H9 (cell line): ENCODE measurements around the gene PHACTR1. TPM values are rescaled to one million over a fixed set of nuclear protein-coding genes. Genes with fewer than 3 reads are reported as not detected.
"Not testable (repeated sequence)": the region's sequence is repeated elsewhere in the genome, so short reads cannot be mapped to it uniquely, and the experiment has no call there.

Experiments used
- DNase-seq: peaks from one replicate; pipeline ENCODE4 v3.0.0-alpha.2; 2017
- H2AFZ ChIP-seq: one replicate; pipeline ENCODE4 v1.6.1; 2013; ENCODE audit warnings: mild to moderate bottlenecking, low read length, control low read depth, moderate library complexity
- H2AK5ac ChIP-seq: 2 replicates; pipeline ENCODE4 v1.6.1; 2013; ENCODE audit warnings: low read length, control low read depth, mixed read lengths; ENCODE audit not compliant: insufficient read length
- H2BK120ac ChIP-seq: one replicate; pipeline ENCODE4 v1.6.1; 2013; ENCODE audit warnings: low read depth, mild to moderate bottlenecking, low read length, control low read depth, inconsistent platforms; ENCODE audit not compliant: poor library complexity, severe bottlenecking
- H2BK12ac ChIP-seq: 2 replicates; pipeline ENCODE4 v1.6.1; 2013; ENCODE audit warnings: low read length, control low read depth, mixed read lengths, low read depth; ENCODE audit not compliant: insufficient read length
- H2BK15ac ChIP-seq: 2 replicates; pipeline ENCODE4 v1.6.1; 2013; ENCODE audit warnings: low read depth, low read length, control low read depth
- H2BK20ac ChIP-seq: one replicate; pipeline ENCODE4 v1.6.1; 2013; ENCODE audit warnings: low read depth, mild to moderate bottlenecking, low read length, control low read depth, inconsistent platforms; ENCODE audit not compliant: poor library complexity, severe bottlenecking
- H2BK5ac ChIP-seq: 2 replicates; pipeline ENCODE4 v1.6.1; 2013; ENCODE audit warnings: low read length, control low read depth, mixed read lengths; ENCODE audit not compliant: insufficient read length
- H3K14ac ChIP-seq: 2 replicates; pipeline ENCODE4 v1.6.1; 2013; ENCODE audit warnings: low read length, control low read depth; ENCODE audit not compliant: insufficient read depth
- H3K18ac ChIP-seq: 2 replicates; pipeline ENCODE4 v1.6.1; 2013; ENCODE audit warnings: low read depth, mild to moderate bottlenecking, mixed read lengths, low read length, control low read depth; ENCODE audit not compliant: insufficient read length
- H3K23ac ChIP-seq: 2 replicates; pipeline ENCODE4 v1.6.1; 2013; ENCODE audit warnings: low read length, control low read depth, mixed read lengths, low read depth; ENCODE audit not compliant: insufficient read length
- H3K23me2 ChIP-seq: 2 replicates; pipeline ENCODE4 v1.6.1; 2013; ENCODE audit warnings: low read depth, mild to moderate bottlenecking, mixed read lengths, low read length, control low read depth; ENCODE audit not compliant: insufficient read length, poor library complexity, severe bottlenecking
- H3K27ac ChIP-seq: 2 replicates; pipeline ENCODE4 v1.5.1; 2013; ENCODE audit warnings: low read length, control low read depth, mixed read lengths, low read depth; ENCODE audit not compliant: insufficient read length
- H3K27me3 ChIP-seq: 2 replicates; pipeline ENCODE4 v1.6.1; 2013; ENCODE audit warnings: low read length, control low read depth, inconsistent platforms; ENCODE audit not compliant: insufficient read depth
- H3K4ac ChIP-seq: 2 replicates; pipeline ENCODE4 v1.6.1; 2013; ENCODE audit warnings: low read depth, mild to moderate bottlenecking, control low read depth, inconsistent platforms, low read length, moderate library complexity
- H3K4me1 ChIP-seq: 2 replicates; pipeline ENCODE4 v1.6.1; 2013; ENCODE audit warnings: low read length, control low read depth, inconsistent platforms; ENCODE audit not compliant: insufficient read depth
- H3K4me2 ChIP-seq: 2 replicates; pipeline ENCODE4 v1.6.1; 2013; ENCODE audit warnings: low read length, control low read depth, mixed read lengths; ENCODE audit not compliant: insufficient read length, insufficient read depth
- H3K56ac ChIP-seq: 2 replicates; pipeline ENCODE4 v1.6.1; 2013; ENCODE audit warnings: low read depth, mild to moderate bottlenecking, mixed read lengths, low read length, control low read depth; ENCODE audit not compliant: insufficient read length
- H3K79me1 ChIP-seq: 2 replicates; pipeline ENCODE4 v1.6.1; 2013; ENCODE audit warnings: low read depth, mild to moderate bottlenecking, moderate library complexity, low read length, control low read depth, inconsistent platforms; ENCODE audit not compliant: insufficient read depth, poor library complexity, severe bottlenecking
- H3K79me2 ChIP-seq: 2 replicates; pipeline ENCODE4 v1.6.1; 2013; ENCODE audit warnings: low read length, control low read depth, inconsistent platforms; ENCODE audit not compliant: insufficient read depth
- H3K9ac ChIP-seq: 2 replicates; pipeline ENCODE4 v1.6.1; 2013; ENCODE audit warnings: low read length, control low read depth, mixed read lengths; ENCODE audit not compliant: insufficient read length; ENCODE audit errors: extremely low read depth
- H3K9me3 ChIP-seq: one replicate; pipeline ENCODE4 v1.6.1; 2013; ENCODE audit warnings: low read depth, low read length, inconsistent platforms; ENCODE audit not compliant: control insufficient read depth
- H3T11ph ChIP-seq: one replicate; pipeline ENCODE4 v1.6.1; 2013; ENCODE audit warnings: mild to moderate bottlenecking, low read length, control low read depth, inconsistent platforms
- H4K20me1 ChIP-seq: one replicate; pipeline ENCODE4 v1.6.1; 2013; ENCODE audit not compliant: control insufficient read depth, insufficient read length, insufficient read depth
- H4K5ac ChIP-seq: 2 replicates; pipeline ENCODE4 v1.6.1; 2013; ENCODE audit warnings: low read depth, mild to moderate bottlenecking, mixed read lengths, low read length, control low read depth; ENCODE audit not compliant: insufficient read length
- H4K8ac ChIP-seq: replicated peaks from 2 replicates; pipeline ENCODE4 v1.6.1; 2013; ENCODE audit warnings: low read length, control low read depth, mixed read lengths, low read depth; ENCODE audit not compliant: insufficient read length
- H4K91ac ChIP-seq: 2 replicates; pipeline ENCODE4 v1.6.1; 2013; ENCODE audit warnings: low read depth, mild to moderate bottlenecking, moderate library complexity, mixed read lengths, low read length, control low read depth; ENCODE audit not compliant: insufficient read length
- H3K27ac Mint-ChIP-seq, 3 experiments: 2 replicates in 2 of 3; 3 replicates in 1 of 3; pipeline ENCODE4 v1.8.0; 2020 to 2021; ENCODE audit warnings: mixed read lengths in 3 of 3, mild to moderate bottlenecking in 1 of 3, moderate library complexity in 1 of 3
- H3K27me3 Mint-ChIP-seq: 2 replicates; pipeline ENCODE4 v1.8.0; 2021; ENCODE audit warnings: low read depth, mild to moderate bottlenecking, moderate library complexity, mixed read lengths
- H3K36me3 Mint-ChIP-seq, 3 experiments: 2 replicates in 2 of 3; 3 replicates in 1 of 3; pipeline ENCODE4 v1.8.0; 2020 to 2021; ENCODE audit warnings: low read depth in 3 of 3, mixed read lengths in 3 of 3; ENCODE audit not compliant: insufficient read depth in 1 of 3
- H3K4me1 Mint-ChIP-seq, 2 experiments: 2 replicates each; pipeline ENCODE4 v1.8.0; 2020; ENCODE audit warnings: mixed read lengths in 2 of 2
- H3K4me3 Mint-ChIP-seq, 2 experiments: 2 replicates in 1 of 2; 3 replicates in 1 of 2; pipeline ENCODE4 v1.8.0; 2020 to 2021; ENCODE audit warnings: mild to moderate bottlenecking in 2 of 2, mixed read lengths in 2 of 2, moderate library complexity in 1 of 2
- H3K9me3 Mint-ChIP-seq, 2 experiments: 2 replicates in 1 of 2; 3 replicates in 1 of 2; pipeline ENCODE4 v1.8.0; 2020; ENCODE audit warnings: mild to moderate bottlenecking in 2 of 2, mixed read lengths in 2 of 2, moderate library complexity in 1 of 2
- WGBS: extraction: QIAGEN DNeasy Blood & Tissue Kit; methylation state at CpG from one replicate; pipeline ENCODE4 v1.1.7; 2013; ENCODE audit warnings: missing lambda C conversion rate, low lambda C conversion rate, mixed read lengths; ENCODE audit not compliant: insufficient read length; ENCODE audit errors: extremely low coverage; 5-methylcytosine and 5-hydroxymethylcytosine counted together
- total RNA-seq: library from RNA; stranded (reverse); gene quantifications from 2 replicates; pipeline ENCODE4 v1.2.1, GENCODE V29; 2021
- TF ChIP-seq, protein P1 (sequence below): fragments of 200-600 bp; sonication (generic); conservative IDR thresholded peaks from 3 replicates; pipeline ENCODE4 v1.8.0; 2021; ENCODE audit warnings: antibody characterized with exemption, mild to moderate bottlenecking

The PHACTR1 gene
- total RNA-seq, 1 experiment from 2014 or later, result 15.9 TPM

- Mint-ChIP-seq H3K27ac (no peak overlapping the region; a peak in 1 of 7 replicates), H3K36me3 (no peaks in the 10 kb centered on the region), H3K9me3 (peaks cover 0 to 1% of the 10 kb centered on the region in 2 experiments; a peak in 1 of 5 replicates), H3K4me1 (peaks cover 20 to 21% of the 10 kb centered on the region in 2 experiments), H3K27me3 (no peaks in the 10 kb centered on the region), H3K4me3 (no peak overlapping the region; a peak in 1 of 5 replicates)
- no peak for DNase-seq
- Histone ChIP-seq H3K9ac (no peak overlapping the region), H2AFZ (no peak overlapping the region), H3K18ac (peak overlapping the region; percentile 4), H2BK5ac (no peak overlapping the region), H4K20me1 (no peaks in the 10 kb centered on the region), H3K14ac (no peak overlapping the region), H3K23me2 (no peaks in the 10 kb centered on the region), H4K8ac (no peak overlapping the region), H4K5ac (no peak overlapping the region), H3K9me3 (no peaks in the 10 kb centered on the region), H3K56ac (no peak overlapping the region), H3K4me1 (peaks cover 4% of the 10 kb centered on the region; the same call in 1 of the 2 replicates), H2AK5ac (no peak overlapping the region), H2BK20ac (no peak overlapping the region), H3K79me2 (no peaks in the 10 kb centered on the region), H3T11ph (no peak overlapping the region), H3K27me3 (no peaks in the 10 kb centered on the region), H3K4me2 (no peak overlapping the region), H3K79me1 (no peaks in the 10 kb centered on the region), H2BK120ac (no peak overlapping the region), H3K4ac (no peak overlapping the region), H2BK15ac (no peak overlapping the region), H2BK12ac (no peak overlapping the region), H4K91ac (no peak overlapping the region), H3K27ac (no peak overlapping the region), H3K23ac (no peak overlapping the region)
- WGBS, result no CpG with 5 or more reads among the region's 4 CpGs
- TF ChIP-seq, protein P1, sequence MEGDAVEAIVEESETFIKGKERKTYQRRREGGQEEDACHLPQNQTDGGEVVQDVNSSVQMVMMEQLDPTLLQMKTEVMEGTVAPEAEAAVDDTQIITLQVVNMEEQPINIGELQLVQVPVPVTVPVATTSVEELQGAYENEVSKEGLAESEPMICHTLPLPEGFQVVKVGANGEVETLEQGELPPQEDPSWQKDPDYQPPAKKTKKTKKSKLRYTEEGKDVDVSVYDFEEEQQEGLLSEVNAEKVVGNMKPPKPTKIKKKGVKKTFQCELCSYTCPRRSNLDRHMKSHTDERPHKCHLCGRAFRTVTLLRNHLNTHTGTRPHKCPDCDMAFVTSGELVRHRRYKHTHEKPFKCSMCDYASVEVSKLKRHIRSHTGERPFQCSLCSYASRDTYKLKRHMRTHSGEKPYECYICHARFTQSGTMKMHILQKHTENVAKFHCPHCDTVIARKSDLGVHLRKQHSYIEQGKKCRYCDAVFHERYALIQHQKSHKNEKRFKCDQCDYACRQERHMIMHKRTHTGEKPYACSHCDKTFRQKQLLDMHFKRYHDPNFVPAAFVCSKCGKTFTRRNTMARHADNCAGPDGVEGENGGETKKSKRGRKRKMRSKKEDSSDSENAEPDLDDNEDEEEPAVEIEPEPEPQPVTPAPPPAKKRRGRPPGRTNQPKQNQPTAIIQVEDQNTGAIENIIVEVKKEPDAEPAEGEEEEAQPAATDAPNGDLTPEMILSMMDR, result no peak
Observed at GRCh38 chr6:12729467-12729866, 12.9 kb downstream of the PHACTR1 start.

- H3K14ac ChIP-seq, H3K27me3 ChIP-seq, H3K4ac ChIP-seq, H3K36me3 Mint-ChIP-seq, H4K5ac ChIP-seq, H4K20me1 ChIP-seq, H3K23ac ChIP-seq, H3K27me3 Mint-ChIP-seq, H3K9ac ChIP-seq, H3K27ac Mint-ChIP-seq, H4K8ac ChIP-seq, H2BK15ac ChIP-seq, H2BK5ac ChIP-seq, H2BK120ac ChIP-seq, H2AK5ac ChIP-seq, DNase-seq, H3K4me2 ChIP-seq, H3K9me3 ChIP-seq, H2AFZ ChIP-seq, H3K79me2 ChIP-seq, H3K23me2 ChIP-seq, H3K56ac ChIP-seq, H3T11ph ChIP-seq, H3K27ac ChIP-seq, H3K18ac ChIP-seq, H4K91ac ChIP-seq, H3K9me3 Mint-ChIP-seq, H3K79me1 ChIP-seq, H2BK20ac ChIP-seq, H3K4me1 ChIP-seq, H2BK12ac ChIP-seq, H3K4me3 Mint-ChIP-seq: not testable (repeated sequence)
- WGBS, result no CpG with 5 or more reads among the region's 2 CpGs
- peaks cover 11 to 12% of the 10 kb centered on the region in 2 experiments for H3K4me1 Mint-ChIP-seq
Observed at GRCh38 chr6:12730809-12731208, 14.2 kb downstream of the PHACTR1 start.
